WTC11 (cell line): ENCODE measurements around the gene MACROD2.

Experiments used
- ATF2 ChIP-seq: sonication (generic); formaldehyde crosslinking; IDR thresholded peaks from 2 replicates; pipeline ENCODE4 v1.8.1; 2022; ENCODE audit warnings: low read depth, missing genetic modification reagents, borderline replicate concordance
- CREM ChIP-seq: sonication (generic); formaldehyde crosslinking; IDR thresholded peaks from 2 replicates; pipeline ENCODE4 v1.8.1; 2022; ENCODE audit warnings: mild to moderate bottlenecking, missing genetic modification reagents, moderate library complexity
- CTCF ChIP-seq: fragments of 200-600 bp; IDR thresholded peaks from 2 replicates; pipeline ENCODE4 v1.8.0; 2022; ENCODE audit warnings: antibody characterized with exemption
- E2F1 ChIP-seq: sonication (generic); formaldehyde crosslinking; IDR thresholded peaks from 2 replicates; pipeline ENCODE4 v1.8.0; 2022; ENCODE audit warnings: mild to moderate bottlenecking, missing genetic modification reagents
- ELF4 ChIP-seq: sonication (generic); formaldehyde crosslinking; IDR thresholded peaks from 2 replicates; pipeline ENCODE4 v1.8.1; 2022; ENCODE audit warnings: low read depth, mild to moderate bottlenecking, moderate library complexity, missing genetic modification reagents
- FOXJ3 ChIP-seq: sonication (generic); formaldehyde crosslinking; IDR thresholded peaks from 2 replicates; pipeline ENCODE4 v1.9.0; 2021; ENCODE audit warnings: missing genetic modification reagents, mild to moderate bottlenecking, borderline replicate concordance
- FOXK1 ChIP-seq: sonication (generic); formaldehyde crosslinking; IDR thresholded peaks from 2 replicates; pipeline ENCODE4 v1.8.0; 2022; ENCODE audit warnings: mild to moderate bottlenecking, moderate library complexity, missing genetic modification reagents
- MAX ChIP-seq: sonication (generic); formaldehyde crosslinking; IDR thresholded peaks from 2 replicates; pipeline ENCODE4 v1.8.0; 2022; ENCODE audit warnings: mild to moderate bottlenecking, missing genetic modification reagents
- MXD4 ChIP-seq: fragments of 250-450 bp; sonication (Bioruptor Pico); IDR thresholded peaks from 2 replicates; pipeline ENCODE4 v1.8.0; 2021; ENCODE audit warnings: mild to moderate bottlenecking, moderate library complexity, borderline replicate concordance
- NFE2L1 ChIP-seq: sonication (generic); formaldehyde crosslinking; IDR thresholded peaks from 2 replicates; pipeline ENCODE4 v1.8.1; 2023; ENCODE audit warnings: missing genetic modification reagents
- NR1H2 ChIP-seq: sonication (generic); formaldehyde crosslinking; IDR thresholded peaks from 2 replicates; pipeline ENCODE4 v1.9.0; 2021; ENCODE audit warnings: mild to moderate bottlenecking, moderate library complexity, missing genetic modification reagents
- TEAD1 ChIP-seq: sonication (generic); formaldehyde crosslinking; IDR thresholded peaks from 2 replicates; pipeline ENCODE4 v1.8.0; 2022; ENCODE audit warnings: mild to moderate bottlenecking, missing genetic modification reagents
- USF1 ChIP-seq: sonication (generic); formaldehyde crosslinking; IDR thresholded peaks from 2 replicates; pipeline ENCODE4 v1.8.0; 2022; ENCODE audit warnings: mild to moderate bottlenecking, missing genetic modification reagents
- ZNF138 ChIP-seq: sonication (generic); formaldehyde crosslinking; conservative IDR thresholded peaks from 2 replicates; pipeline ENCODE4 v1.8.1; 2022; ENCODE audit warnings: mild to moderate bottlenecking, moderate library complexity, missing genetic modification reagents

- TF ChIP-seq FOXJ3 (no peak), E2F1 (CRISPR knock-in tag) (no peak), CTCF (no peak), TEAD1 (CRISPR knock-in tag) (no peak), ATF2 (CRISPR knock-in tag) (no peak), ELF4 (CRISPR knock-in tag) (no peak), ZNF138 (CRISPR knock-in tag) (no peak), CREM (CRISPR knock-in tag) (no peak), NFE2L1 (CRISPR knock-in tag) (no peak), FOXK1 (CRISPR knock-in tag) (no peak), USF1 (no peak), NR1H2 (CRISPR knock-in tag) (no peak), MAX (CRISPR knock-in tag) (no peak), MXD4 (CRISPR knock-in tag) (no peak)
Measured at GRCh38 chr20:14751191-14751590, 755.9 kb downstream of the MACROD2 start.
